ENCODE results near the gene MKKS.

The MKKS gene

DNA sequence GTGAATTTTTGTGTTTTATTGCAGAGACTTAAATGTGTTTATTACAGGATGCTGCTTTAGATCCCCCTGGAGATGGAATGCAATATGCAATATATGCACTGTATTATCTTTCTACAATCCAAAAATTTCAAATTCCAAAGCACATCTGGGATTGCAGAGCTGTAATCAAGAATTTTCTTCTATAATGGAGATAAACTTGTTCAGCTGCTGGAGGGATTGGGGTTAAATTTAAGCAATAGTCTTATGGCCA lies 66.4 kb downstream of the MKKS start:
- DNase-seq, result no peak

DNA sequence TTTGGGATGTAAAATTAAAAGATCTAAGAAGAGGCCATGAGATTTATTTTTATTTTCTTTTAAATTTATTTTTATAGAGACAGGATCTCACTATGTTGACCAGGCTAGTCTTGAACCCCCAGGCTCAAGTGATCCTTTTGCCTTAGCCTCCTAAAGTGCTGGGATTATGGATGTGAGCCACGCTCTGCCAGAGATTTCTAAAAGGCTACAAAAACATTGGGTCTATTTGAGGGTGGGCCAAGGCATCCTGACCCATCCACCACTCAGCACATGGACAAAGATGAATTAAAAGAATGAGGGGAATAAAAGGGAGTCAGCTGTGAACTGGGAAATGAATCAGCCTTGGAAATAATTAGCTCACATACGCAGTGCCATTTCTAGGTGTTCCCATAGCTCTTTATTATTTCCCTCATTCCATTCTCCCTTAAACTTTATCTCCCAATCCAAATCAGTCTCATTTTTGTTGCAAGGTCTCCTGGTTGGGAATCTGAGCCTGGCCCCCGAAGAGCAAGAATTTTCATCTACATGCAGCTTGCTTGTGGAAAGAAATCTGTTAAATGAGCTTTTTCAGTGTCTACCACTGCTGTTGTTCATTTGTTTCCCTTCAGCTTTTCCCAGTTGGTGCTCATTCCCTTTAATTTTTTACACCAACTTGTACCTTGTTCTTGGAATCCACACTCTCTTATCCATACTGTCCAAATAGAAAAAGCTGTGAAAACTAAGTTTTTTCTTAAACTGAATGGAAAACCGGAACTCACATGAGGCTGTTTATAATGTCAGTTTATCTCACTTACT lies 66.9 kb downstream of the MKKS start:
- DNase-seq, result no peak

DNA sequence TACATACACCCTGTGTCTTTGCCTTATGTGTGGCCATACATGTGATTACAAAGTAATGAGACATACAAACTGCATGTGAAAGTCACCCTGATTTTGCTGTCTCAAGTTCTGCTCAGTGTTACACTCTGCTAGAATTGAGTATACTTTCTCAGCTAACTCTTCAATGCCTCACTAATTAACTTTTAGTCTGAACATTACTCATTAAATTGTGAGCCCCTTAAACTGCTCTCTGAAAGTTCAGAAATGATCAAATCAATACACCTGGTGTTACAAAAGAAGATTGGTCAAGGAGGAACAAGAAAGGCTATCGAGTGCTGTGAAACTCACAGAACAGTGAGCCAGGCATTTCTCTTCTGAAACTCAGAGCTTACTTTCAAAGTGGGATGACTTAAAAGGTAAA lies 71.3 kb downstream of the MKKS start:
- no peak for DNase-seq

DNA sequence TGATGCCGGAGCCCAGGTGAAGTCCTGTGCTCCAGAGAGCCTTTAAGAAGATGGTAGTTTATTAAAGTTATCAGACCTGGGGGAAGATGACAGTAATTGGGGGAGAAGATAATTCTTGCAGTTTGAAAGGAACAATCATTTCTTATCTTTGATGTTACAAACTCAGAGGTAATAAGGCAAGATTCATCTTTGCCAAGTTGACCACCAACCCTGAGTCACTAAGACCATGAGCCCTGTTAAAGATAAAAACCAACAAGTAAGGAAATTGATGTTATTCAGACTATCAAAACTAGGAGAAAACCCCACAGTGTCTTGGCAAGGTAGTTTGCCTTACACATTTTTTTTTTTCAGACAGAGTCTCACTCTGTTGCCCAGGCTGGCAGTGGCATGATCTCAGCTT lies 73.1 kb downstream of the MKKS start:
- DNase-seq, result no peak

DNA sequence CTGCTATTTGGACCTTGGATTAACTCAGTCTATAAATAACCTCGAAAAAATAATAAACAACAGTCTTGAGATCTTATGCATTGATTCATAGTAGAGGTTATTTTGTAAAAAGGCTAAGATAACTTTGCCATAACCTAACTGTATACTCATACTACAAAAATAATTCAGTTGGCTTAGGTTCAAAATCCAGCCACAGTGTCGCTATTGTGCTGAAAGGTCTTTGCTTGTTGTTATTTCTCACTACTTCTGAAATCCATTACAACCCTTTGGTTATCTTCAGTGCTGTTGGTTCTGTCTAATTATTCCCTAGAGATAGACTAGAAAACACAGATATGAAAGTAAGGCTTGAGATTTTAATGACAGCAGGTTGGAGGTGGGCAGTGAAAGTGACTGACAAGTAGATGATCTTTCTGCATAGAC lies 74.4 kb downstream of the MKKS start:
- no peak for DNase-seq

DNA sequence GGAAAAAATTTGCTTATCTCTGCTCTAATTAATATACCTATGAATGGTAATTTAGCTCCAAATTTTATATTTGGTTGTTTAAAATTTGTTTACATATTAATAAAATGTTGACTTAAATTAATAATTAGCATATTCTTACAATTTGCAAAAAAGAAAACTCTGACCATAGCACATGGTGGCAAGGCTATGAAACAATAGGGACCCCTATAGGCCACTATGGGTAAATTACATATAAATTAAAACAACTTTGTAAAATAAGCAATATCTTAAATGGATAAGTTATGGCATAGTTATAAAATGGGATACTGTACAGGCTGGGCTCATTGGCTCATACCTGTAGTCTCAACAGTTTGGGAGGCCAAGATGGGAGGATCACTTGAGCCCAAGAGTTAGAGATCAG lies 76.0 kb downstream of the MKKS start:
- no peak for DNase-seq

DNA sequence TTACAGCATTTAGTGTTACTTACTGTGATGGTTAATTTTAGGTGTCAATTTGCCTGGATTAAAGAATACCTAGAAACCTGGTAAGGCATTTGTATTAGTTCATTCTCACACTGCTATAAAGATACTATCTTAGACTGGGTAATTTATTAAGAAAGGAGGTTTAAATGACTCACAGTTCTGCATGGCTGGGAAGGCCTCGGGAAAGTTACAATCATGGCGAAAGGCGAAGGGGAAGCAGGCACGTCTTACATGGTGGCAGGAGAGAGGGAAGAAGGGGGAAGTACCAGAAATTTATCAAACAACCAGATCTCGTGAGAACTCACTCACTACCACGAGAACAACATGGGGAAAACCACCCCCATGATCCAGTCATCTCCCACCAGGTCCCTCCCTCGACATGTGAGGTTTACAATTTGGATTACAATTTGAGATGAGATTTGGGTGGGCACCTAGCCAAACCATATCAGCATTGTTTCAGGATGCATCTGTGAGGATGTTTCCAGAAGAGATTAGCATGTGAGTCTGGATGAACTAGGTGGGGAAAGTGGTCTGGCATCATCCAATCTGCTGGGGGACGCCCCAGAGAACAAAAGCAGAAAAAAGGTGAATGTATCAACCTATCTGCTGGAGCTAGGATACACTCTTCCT lies 76.8 kb downstream of the MKKS start:
- DNase-seq, result no peak

DNA sequence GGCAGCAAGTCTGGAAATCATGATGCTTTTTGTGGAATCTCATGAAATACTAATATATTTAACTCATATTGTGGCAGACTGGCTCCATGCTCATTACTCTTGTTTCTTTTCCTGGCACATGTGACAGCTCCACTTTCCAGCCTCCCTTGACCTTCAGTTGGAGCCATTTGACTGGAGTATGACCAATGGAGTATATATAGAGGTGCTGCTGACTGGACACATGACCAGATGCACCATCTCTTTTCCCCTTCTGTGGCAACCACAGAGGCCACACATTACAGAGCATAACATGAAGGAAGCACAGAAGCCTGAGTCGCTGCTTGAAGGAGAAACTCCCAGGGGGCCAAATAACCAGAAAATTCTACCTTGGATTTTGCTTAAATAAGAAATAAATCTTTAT lies 77.4 kb downstream of the MKKS start:
- no peak for DNase-seq

DNA sequence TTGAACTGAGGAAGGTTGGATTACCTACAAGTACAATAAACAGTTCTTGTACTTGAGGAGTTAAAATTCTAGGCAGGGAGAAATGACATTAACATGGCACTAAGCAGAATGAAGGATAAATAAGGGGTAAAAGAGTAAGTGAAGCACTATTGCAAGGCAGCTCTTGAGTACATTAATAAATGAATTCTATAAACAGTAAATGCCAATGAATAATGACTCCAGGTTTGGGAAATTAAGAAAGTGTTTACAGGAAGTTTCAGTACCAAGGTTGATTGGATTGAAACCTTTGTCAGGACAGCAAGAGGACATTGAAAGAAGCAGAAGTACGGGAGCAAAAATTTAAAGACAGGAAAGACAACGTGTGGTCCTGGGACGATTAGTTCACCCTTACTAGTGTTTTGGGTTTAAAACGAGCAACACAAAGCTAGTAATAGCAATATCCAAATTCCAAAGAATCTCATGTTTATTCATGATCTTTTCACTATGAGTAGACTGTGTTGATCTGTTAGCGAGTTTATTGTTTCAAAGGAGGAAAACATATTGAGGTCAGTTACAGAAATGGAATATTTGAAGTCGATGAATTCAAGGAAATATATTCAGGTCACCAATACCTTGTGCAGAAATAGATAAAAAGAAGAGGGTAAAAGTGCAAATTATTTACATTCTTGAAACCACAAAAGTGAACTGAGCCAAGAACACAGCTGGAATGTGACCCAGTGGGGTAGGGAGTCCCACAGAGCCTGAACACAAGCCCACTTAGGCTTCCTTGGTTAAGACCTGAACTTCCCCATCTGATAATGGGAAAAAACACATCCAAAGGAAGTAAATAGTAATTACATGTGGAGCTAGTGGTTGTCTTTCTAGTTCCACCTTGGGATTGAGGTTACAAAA lies 80.8 kb downstream of the MKKS start:
- no peak for DNase-seq

Data from activated CD4-positive, CD25-positive, alpha-beta regulatory T cell (primary cell).